HL-60 (cell line): ENCODE results near the gene TMEM40.

Source experiments
- CTCF ChIP-seq: IDR thresholded peaks from one replicate; pipeline ENCODE4 v1.5.1; 2011; ENCODE audit warnings: low read length, control low read depth, inconsistent platforms; ENCODE audit not compliant: insufficient read depth
- POLR2AphosphoS5 ChIP-seq: IDR thresholded peaks from 2 replicates; pipeline ENCODE4 v1.6.1; 2012; ENCODE audit warnings: low read depth

GRCh38 chr3:12797124-12797891, 38.2 kb upstream of the TMEM40 start:
- TF ChIP-seq CTCF = no peak
- TF ChIP-seq POLR2AphosphoS5 = no peak
